Left kidney (tissue), 2 donors: Measurements from ENCODE around the gene PCSK6. TPM values are rescaled to one million over a fixed set of nuclear protein-coding genes. Genes with fewer than 3 reads are reported as not detected.
A peak's percentile ranks its signal among the peaks of the same experiment; 100 is the strongest.
"Not testable (repeated sequence)": the region's sequence is repeated elsewhere in the genome, so short reads cannot be mapped to it uniquely, and the experiment has no call there.

Experiments
- DNase-seq: peaks from one replicate; pipeline ENCODE4 v3.0.0-alpha.2; 2013
- polyA plus RNA-seq: library from polyadenylated mRNA; unstranded; fragments of 120-200 nt; gene quantifications from one replicate; pipeline ENCODE4 v1.2.1, GENCODE V29; 2013; ENCODE audit not compliant: insufficient read length

The PCSK6 gene
- polyA plus RNA-seq, 1 donor = 7.0 TPM

DNA sequence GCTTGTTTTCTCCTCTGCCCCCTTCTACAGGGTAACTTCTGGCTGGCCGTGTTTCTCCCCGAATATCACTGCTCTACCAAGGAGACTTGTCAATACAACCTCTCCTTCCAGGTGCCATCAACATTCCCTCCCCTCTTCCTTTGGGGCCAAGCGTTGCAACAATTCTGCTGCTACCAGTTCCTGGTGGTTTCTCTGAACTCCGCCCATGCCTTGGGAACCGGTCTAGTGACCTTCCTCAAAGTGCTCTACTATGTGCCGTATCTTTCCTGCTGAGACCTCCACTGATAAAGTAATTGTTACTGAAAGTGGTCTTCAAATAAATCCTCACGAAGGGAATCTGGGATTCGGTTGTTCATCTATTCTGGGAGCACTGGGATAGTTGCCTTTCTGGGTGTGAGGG is 26.2 kb downstream of the PCSK6 start:
- DNase-seq = no peak

- DNase-seq = no peak
Measured at GRCh38 chr15:101461097-101461496, 28.4 kb downstream of the PCSK6 start.

- no peak for DNase-seq
Measured at GRCh38 chr15:101459579-101460300, 29.8 kb downstream of the PCSK6 start.

- DNase-seq = no peak
Measured at GRCh38 chr15:101458908-101459578, 30.5 kb downstream of the PCSK6 start.

- DNase-seq = no peak
Measured at GRCh38 chr15:101458158-101458900, 31.2 kb downstream of the PCSK6 start.

GRCh38 chr15:101457696-101458095 is 31.8 kb downstream of the PCSK6 start:
- no peak for DNase-seq

- no peak for DNase-seq
Measured at GRCh38 chr15:101456057-101456739, 33.3 kb downstream of the PCSK6 start.

DNA sequence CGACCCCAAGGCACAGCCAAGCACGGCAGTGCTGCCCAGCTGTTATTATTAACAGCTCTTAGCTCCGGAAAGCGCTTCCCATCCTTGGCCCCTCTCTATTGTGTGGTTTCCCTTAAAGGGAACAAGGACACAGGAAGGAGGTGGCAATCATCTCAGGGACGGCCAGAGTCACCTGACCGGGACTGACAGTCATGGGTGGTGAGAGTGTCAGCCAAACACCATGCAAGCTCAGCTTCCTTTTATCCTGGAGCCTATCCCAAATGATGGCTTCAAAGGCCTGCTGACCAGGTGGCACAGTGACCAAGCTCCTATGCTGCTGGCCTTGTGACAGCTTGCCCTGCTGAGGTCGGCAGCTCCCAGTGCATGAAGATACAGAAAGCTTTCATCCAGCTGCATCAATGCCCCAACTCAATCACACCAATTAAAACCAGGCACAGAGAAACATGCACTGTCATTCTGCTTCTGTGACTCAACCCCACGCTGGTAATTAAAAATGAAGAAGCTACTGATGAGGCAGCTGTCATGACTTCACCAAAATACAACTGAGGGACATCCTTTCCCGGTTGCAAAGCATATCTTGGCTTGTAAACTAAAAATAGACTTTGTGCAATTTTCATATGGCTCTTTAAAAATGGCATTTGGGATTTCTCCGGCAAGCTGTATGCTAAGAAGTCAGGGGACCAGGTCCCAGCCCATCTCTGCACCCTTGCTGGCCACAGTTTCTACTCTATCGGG is 34.0 kb downstream of the PCSK6 start:
- DNase-seq = no peak

DNA sequence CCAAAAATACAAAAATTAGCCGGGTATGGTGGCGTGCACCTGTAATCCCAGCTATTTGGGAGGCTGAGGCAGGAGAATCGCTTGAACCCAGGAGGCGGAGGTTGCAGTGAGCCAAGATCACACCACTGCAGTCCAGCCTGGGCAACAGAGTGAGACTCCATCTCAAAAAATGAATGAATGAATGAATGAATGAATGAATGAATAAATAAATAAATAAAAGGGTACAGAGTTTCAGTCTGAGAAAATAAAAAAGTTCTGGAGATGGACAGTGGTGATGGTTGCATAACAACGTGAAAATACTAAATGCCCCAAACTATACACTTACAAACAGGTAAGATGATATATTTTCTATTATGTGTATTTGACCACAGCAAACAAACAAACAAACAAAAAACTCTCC is 34.7 kb downstream of the PCSK6 start:
- DNase-seq = not testable (repeated sequence)

- no peak for DNase-seq
Measured at GRCh38 chr15:101454365-101454764, 35.1 kb downstream of the PCSK6 start.

DNA sequence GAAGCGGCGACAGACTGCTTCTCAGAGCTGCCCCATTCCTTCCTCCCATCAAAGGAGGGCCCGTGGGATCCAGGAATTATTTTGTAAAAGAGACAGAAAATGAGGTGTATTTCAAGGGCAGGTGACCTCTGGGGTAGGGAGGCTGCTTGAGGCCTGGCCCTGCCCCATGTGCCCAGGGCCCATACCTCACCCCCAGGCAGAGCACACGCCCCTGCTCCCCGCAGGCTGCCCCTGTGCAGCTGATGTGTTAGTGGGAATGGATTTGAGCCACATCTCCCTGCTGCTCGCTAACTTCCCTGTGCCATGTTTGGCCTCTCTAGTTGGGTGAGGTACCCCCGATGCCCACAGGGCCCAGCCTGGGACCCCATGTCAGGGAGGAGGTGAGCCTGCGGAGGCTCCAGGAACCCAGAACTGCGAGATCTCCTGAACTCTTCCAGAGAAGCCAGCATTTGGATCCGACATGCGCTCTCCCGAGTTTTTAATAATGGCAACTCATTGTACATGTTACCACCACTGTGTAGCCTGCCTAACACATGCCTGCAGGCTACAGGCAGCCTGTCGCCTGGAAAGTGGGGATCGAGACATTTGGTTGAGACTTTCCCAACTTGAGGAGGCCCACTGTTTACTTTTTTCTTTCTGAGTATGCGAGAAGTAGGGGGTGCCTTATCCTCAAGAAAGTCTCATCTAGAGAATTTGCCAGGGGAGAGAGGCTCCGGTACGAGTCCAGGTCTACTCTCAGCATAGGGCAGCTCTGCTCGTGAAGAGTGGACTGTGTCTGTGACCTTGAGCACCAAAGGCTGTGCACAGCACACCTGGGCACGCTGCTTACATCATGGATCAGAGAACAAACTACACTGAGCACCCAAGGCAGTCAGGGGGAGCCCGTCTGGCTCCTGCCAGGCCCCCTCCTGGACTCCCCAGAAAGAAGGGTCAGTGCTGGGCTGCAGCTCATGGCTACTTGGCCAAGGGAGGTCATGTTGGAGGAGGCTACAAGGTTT is 36.1 kb downstream of the PCSK6 start:
- DNase-seq = no peak

GRCh38 chr15:101452572-101452971 is 36.9 kb downstream of the PCSK6 start:
- DNase-seq = no peak

DNA sequence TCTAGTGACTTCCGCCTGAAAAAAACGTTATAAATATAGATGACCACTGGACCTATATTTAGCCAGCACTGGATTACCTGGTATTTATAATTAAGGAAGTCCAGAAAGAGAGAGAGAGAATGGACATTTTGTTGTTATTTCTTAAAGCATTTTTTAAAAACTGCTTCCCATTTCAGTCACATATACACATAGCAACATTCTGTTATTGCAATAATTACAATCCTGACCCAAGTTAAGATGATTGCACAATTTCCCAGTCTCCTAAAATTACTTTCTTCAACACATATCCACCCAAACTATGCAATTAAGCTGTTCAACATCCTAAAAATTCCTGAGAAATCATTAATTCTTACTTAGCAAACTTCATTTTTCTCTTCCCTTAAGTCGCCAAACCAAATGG is 37.7 kb downstream of the PCSK6 start:
- DNase-seq = no peak

DNA sequence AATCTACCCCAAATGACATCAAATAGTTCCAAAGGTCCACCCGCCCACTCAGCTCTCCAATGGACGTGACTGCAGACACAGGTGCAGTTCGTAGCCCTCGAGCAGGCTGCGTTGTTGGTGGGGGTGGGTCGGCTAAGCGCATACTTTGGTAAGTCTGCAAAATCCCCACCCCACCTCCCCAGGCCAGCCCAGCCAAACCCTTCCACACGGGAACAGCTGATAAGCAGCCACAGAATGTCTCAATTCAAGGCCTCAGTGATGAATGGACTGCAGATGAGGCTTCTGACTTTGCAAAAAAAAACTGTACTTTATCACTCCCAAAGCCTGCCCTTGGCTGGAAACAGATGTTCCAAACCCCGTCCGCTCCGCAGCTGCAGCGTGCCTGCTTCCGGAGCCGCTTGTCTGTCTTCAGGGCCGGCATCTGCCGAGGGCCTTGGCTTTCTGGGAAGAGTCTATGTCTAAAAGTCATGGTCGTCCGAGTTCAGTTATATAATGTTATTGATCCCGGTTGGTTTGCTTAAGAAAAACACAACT is 38.2 kb downstream of the PCSK6 start:
- DNase-seq = peak; percentile 31

DNA sequence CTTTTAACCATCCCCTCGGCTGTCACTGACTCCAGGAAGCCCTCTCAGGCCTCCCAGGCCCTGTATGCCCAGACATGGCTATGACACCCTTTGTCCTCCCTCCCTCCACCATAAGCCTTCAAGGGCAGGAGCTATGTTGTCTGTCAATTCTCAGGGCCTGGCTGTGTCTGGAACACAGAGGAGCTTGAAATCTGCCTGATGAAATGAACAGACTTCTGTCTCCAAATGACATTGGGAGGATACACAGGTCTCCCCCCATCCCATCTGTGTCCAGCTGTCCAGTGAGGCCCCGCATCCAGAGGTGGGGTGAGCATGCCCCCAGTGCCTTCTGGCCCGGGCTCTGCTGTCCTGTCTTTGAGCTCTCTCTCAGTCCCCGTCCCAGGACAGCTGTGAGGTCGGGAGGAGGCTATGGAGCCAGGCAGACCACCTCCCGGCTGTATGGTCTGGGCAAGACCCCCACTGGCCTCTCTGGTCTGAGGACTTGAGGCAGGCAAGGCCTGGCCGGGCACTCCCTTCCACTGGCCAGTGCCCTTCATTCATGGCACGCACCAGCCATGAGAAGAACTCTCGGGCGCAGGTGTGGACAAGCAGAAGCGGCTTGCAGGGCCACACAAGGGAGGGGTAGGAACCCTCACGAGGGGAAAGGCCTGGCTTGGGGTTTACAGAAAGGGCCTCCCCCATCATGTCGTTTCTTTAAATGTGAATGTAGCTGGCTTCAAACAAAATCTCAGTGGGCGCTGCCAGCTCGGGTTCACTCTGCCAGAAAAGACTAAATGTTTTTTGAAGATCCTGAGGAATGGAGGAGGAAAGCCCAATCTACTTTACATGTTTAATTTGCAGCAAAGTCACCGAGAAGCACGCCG is 38.9 kb downstream of the PCSK6 start:
- no peak for DNase-seq

DNA sequence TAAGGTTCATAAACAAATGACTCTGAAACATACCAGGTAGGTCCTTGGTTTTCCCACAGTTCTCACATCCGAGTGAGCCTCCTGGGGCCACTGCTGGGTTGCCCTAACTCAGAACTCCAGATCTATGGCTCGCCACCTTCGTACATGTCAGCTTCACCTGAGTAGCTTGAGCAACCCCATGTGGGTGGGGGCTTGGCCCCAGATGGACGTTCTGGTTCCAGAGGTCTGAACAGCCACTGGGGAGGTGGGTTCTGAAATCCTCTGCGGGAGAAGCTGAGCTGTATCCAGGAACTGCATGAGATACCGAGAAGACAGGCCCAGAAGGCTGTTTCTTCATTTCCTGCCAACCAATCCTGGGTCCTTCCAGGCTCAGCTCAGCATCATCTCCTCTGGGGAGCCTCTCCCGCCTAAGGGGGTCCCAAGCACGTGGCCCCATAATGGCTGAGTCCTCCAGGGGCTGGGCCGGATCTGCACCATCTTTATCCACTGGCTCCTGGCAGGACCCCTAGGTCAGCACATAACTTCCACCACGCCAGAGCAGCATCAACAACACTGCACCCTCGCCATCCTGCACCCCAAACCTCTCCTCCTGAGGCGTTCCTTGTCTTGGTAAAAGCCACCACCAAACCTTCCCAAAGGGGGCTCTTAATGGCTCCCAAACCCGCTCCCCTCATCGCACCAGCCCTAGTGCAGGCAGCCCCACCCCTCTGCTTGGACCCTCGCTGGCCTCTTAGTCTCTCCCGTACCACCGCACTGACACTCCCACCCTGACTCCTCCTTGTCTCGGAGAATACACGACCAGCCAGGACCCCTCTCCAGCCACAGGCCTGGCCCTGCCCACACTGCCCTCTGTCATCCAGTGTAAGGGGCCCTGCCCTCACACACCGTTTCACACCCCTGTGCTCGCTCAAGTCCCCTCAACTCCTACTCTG is 39.8 kb downstream of the PCSK6 start:
- DNase-seq = no peak

DNA sequence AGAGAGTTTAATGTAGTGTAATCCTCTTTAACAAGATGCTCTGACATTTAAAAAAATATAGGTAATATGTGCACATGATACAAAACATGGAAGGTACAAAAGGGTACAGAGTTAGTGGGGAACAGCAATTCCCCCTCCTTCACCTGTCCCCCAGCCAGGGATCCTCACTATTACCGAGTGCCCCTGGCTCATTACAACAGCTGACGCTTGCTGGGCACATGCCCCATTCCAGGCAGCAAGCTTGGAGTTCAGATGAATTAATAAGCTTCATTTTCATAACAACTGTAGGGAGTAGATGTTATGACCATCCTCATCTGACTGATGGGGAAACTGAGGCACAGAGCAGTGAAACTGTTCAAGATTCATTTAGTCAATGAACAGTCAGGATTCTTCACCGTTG is 41.2 kb downstream of the PCSK6 start:
- DNase-seq = no peak

- no peak for DNase-seq
Measured at GRCh38 chr15:101447561-101448071, 41.9 kb downstream of the PCSK6 start.
